Stimulated activated naive CD4-positive, alpha-beta T cell treated with Interleukin-2 at 50 U/mL for 16 hours (primary cell): Measurements from ENCODE around the gene SEPHS1.
"Not testable (repeated sequence)": the region's sequence is repeated elsewhere in the genome, so short reads cannot be mapped to it uniquely, and the experiment has no call there.

Source experiments
- DNase-seq: peaks from one replicate; lab custom pipeline; 2025; lab: John Stamatoyannopoulos, UW

Gene SEPHS1

DNA sequence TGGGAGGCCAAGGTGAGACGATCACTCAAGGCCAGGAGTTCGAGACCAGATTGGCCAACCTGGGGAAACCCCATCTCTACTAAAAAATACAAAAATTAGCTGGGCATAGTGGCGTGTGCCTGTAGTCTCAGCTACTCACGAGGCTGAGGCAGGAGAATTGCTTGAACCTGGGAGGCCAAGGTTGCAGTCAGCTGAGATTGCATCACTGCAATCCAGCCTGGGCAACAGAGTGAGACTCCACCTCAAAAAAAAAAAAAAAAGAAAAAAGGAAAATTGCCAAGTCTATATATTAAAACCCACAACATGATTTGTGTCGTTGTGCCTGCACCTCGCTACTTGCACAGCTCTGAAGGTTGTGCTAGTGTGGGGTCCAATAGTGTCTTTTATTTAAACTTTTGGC is 65.7 kb downstream of the SEPHS1 start:
- DNase-seq = not testable (repeated sequence)

DNA sequence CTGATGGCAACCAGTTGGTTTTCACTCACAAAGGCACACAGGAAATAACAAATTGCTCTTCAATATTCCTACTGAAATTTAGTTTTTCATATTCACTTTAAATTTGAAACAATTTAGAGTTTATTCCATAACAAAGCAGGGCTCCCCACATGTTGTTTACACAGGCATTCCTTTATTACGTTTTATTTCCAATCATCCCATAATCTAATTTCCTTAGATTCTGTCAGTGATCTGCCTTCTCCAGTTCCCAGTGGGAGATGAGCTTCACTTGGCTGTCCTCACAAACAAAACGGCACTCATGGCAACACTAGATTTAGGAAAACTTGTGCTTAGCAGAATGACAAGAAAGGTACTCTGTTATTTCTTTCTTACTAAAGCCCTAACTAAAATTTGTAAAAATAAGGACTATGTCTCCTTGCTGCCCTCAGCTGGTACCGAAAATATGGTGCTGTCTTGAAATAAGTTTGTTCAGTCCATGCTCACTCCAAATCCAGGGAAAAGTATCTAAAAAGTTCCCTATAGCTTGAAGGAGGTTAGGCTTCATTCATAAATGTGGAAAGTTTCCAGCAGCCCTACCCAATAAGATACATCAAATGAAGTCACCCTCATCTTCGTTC is 71.2 kb downstream of the SEPHS1 start:
- DNase-seq = no peak

DNA sequence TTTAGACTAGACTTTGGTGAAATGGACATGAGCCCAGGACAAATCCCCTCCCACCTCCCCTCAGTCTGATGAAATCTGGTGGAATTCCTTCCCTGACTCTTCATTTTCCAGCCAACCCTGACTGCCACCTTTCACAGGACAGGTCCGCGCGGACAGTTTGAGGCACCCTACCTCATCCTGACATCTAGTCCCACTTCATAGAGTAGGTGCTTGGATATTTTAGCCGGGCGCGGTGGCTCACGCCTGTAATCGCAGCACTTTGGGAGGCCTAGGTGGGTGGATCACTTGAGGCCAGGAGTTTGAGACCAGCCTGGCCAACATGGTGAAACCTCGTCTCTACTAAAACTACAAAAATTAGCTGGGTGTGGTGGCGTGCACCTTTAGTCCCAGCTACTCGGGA is 71.9 kb downstream of the SEPHS1 start:
- not testable (repeated sequence) for DNase-seq

DNA sequence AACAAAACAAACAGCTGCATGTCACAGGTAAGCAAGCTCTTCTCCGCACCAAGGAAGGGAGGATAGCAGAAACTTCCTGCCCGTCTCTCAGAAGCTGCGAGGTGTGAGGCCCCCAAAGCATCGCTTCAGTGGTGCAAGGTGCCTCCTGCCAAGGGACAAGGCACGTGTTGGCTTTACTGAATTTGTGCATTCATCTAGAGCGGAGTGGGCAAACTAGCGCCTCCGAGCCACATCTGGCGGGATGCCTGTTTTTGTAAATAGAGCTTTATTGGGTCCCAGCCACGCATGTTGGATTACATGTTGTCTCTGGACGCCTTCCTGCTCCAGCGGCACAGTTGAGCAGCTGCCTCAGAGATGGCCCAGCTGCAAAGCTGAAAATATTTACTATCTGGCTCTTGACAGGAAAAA is 75.9 kb downstream of the SEPHS1 start:
- DNase-seq = no peak

DNA sequence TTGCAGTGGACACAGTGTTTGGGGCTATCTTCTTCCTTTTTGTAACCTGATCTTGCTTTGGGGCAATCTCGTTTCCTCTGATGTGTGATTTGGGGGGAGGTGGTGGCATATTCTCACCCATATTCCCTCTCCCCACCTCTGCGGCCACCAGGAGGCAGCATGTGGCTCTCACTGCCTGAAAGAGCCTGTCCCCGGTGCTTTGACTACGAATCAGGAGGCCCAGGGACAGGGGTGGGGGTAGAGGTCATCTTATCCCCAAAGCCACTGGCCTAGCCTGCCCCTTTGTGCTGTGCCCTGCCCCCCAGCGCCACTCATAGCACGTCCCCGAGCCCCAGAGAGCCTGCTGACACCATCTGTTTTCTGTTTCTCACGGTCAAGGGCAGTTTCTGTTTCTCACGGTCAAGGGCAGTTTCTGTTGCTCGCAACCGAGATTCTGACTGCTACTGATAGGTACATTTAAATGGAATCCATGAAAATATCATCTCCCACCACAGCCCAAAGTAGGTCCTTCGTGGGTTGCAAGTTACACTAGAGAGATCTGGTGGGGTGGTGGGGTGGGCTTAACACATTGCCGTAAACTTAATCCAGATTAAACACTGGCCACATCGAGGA is 76.4 kb downstream of the SEPHS1 start:
- DNase-seq = peak; percentile 20

DNA sequence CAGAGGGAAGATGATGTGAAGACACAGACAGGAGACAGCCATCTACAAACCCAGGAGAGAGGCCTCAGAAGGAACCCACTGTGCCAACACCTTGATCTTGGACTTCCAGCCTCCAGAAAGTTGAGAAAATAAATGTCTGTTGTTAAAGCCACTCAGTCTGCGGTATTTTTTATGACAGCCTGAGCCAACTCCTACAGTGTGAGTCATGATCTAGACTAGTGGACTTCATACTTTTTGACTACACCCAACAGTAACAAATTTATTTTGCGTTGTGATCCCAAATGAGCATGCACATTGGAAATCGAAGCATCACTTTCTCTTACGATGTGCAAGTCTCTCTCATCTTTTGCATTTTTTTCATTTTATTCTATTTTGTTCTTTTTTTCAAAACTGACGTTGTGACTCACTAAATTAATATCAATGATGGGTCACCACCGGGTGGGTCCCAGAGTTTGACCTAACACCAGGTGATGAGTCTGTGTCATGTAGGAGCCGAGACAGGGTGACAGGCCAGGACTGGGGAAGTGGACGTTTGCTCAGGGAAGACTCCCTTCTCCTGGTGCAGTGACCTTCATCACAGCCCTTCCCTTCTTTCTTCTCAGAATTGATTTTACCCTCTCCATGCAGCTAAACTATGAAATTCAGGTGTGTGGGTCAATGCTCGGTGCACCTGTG is 77.1 kb downstream of the SEPHS1 start:
- no peak for DNase-seq

DNA sequence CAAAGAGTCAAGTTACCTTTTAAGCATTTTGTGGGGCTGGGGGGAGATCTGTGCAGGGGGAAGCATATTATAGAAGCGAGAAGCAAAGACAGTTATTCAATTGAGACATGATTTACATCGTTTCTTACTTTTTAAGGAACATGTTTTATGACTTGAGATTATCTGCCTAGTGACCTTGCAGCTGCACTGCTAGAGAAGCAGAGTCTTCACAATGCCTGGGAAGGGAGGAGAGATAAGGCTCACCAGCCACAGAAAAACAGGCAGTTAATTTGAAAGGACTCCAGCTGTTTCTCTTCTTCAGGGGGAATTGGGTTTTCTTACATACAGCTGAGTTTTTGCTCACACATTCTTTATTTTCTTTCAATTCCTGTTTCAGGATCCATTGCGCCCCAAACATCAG is 79.3 kb downstream of the SEPHS1 start:
- DNase-seq = no peak

DNA sequence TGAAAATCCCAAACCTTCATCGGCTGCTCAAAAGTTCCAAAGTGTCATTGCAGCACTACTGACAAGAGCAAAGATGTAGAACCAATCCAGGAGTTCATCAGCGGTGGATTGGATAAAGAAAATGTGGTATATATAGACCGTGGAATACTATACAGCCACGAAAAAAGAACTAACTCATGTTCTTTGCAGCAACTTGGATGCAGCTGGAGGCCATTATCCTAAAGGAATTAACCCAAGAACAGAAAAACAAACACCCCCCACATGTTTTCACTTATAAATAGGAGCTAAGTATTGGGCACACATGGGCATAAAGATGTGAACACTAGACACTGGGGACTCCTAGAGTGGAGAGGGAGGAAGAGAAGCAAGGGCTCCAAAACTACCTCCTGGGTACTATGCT is 79.8 kb downstream of the SEPHS1 start:
- DNase-seq = no peak
